Measurements from ENCODE around the gene PTPRD. TPM values are rescaled to one million over a fixed set of nuclear protein-coding genes. Genes with fewer than 3 reads are reported as not detected.

PTPRD gene
- total RNA-seq, 1 experiment from 2014 or later = 32.5 TPM

DNA sequence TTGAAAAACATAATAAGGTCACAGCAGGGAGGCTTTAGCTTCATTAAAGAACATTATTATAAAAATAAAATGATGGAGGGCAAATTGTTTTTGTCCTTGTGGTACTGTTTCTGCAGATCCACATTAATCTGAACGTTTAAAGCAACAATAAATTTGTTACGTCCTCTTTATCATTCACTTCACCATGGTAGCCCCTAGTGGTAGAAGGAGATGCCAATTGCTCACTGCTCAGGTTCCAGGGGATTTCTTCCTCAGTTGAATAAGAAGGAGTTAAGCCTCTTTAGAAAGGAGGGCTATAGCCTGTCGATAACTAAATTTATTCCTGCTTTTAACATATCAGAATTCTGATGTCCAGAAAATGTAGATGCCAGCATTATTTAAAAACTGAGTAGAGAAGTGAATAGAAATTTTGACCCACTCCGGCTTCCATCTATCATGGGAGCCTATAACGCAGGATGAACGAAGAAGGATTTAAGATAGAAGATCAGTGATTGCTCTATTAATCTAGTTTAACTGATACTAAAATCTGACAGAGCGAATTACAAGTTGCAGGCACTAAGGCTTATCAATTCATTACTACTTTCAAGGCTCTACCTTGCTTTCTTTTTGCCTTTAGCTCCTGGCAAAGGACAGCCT, 692.3 kb downstream of the PTPRD start:
- Histone ChIP-seq H3K23me2 (ENCODE audit: insufficient read length, low read depth, low read length, poor library complexity, severe bottlenecking) (no peaks in the 10 kb centered on the region), H3K18ac (ENCODE audit: insufficient read length, low read depth, low read length) (no peak overlapping the region), H3K14ac (ENCODE audit: insufficient read depth, low read length) (no peak overlapping the region), H3K79me2 (ENCODE audit: insufficient read depth, low read length) (no peaks in the 10 kb centered on the region), H4K20me1 (ENCODE audit: control insufficient read depth, insufficient read depth, insufficient read length) (no peaks in the 10 kb centered on the region), H3K23ac (ENCODE audit: insufficient read length, low read depth, low read length) (no peak overlapping the region), H3K27ac (ENCODE audit: insufficient read length, low read depth, low read length) (no peak overlapping the region), H4K8ac (replicated peaks; ENCODE audit: insufficient read length, low read depth, low read length) (no peak overlapping the region), H3K4ac (ENCODE audit: low read depth, low read length) (no peak overlapping the region), H4K5ac (ENCODE audit: insufficient read length, low read depth, low read length) (no peak overlapping the region), H3K4me1 (ENCODE audit: insufficient read depth, low read length) (no peaks in the 10 kb centered on the region), H2BK5ac (ENCODE audit: insufficient read length, low read length) (no peak overlapping the region), H3K4me2 (ENCODE audit: insufficient read depth, insufficient read length, low read length) (no peak overlapping the region), H2AK5ac (ENCODE audit: insufficient read length, low read length) (no peak overlapping the region), H3K27me3 (ENCODE audit: insufficient read depth, low read length) (no peaks in the 10 kb centered on the region), H4K91ac (ENCODE audit: insufficient read length, low read depth, low read length) (no peak overlapping the region), H3K79me1 (ENCODE audit: insufficient read depth, low read depth, low read length, poor library complexity, severe bottlenecking) (no peaks in the 10 kb centered on the region), H2BK20ac (ENCODE audit: low read depth, low read length, poor library complexity, severe bottlenecking) (no peak overlapping the region), H2BK120ac (ENCODE audit: low read depth, low read length, poor library complexity, severe bottlenecking) (no peak overlapping the region), H2BK15ac (ENCODE audit: low read depth, low read length) (no peak overlapping the region), H3K9ac (ENCODE audit: extremely low read depth, insufficient read length, low read length) (no peak overlapping the region), H3K56ac (ENCODE audit: insufficient read length, low read depth, low read length) (no peak overlapping the region), H2BK12ac (ENCODE audit: insufficient read length, low read depth, low read length) (no peak overlapping the region), H3T11ph (ENCODE audit: low read length) (no peak overlapping the region), H2AFZ (ENCODE audit: low read length) (no peak overlapping the region), H3K9me3 (ENCODE audit: control insufficient read depth, low read depth, low read length) (no peaks in the 10 kb centered on the region)
- Mint-ChIP-seq H3K4me3 (no peak overlapping the region), H3K9me3 (peaks cover 5 to 6% of the 10 kb centered on the region in 2 experiments; a peak in 4 of 5 replicates), H3K27ac (no peak overlapping the region), H3K4me1 (peaks cover 5 to 8% of the 10 kb centered on the region in 2 experiments), H3K27me3 (ENCODE audit: low read depth) (no peaks in the 10 kb centered on the region), H3K36me3 (ENCODE audit: insufficient read depth in 1 of 3, low read depth in 3 of 3) (peaks cover 0 to 6% (median 0%) of the 10 kb centered on the region in 3 experiments; a peak in 1 of 7 replicates)
- no peak for DNase-seq
- no CpG with 5 or more reads among the region's 7 CpGs for WGBS (ENCODE audit: extremely low coverage, insufficient read length, low lambda C conversion rate)
- TF ChIP-seq CTCF (conservative IDR thresholded peaks at IDR 0.05) = peak; percentile 68

Data from H9 (cell line).